Brain microvascular endothelial cell (primary cell): Measurements from ENCODE around the gene PRXL2C.

ENCODE experiments used
- DNase-seq: peaks from one replicate; pipeline ENCODE4 v3.0.0-alpha.2; 2020
- H3K27ac ChIP-seq: fragments of 250-450 bp; sonication (Bioruptor Pico); 2 replicates; pipeline ENCODE4 v1.5.1; 2020; ENCODE audit warnings: mild to moderate bottlenecking, moderate library complexity
- H3K27me3 ChIP-seq: fragments of 250-450 bp; sonication (Bioruptor Pico); replicated peaks from 2 replicates; pipeline ENCODE4 v1.5.1; 2020; ENCODE audit warnings: mild to moderate bottlenecking
- H3K36me3 ChIP-seq: fragments of 250-450 bp; sonication (Bioruptor Pico); replicated peaks from 2 replicates; pipeline ENCODE4 v1.5.1; 2020; ENCODE audit warnings: mild to moderate bottlenecking
- H3K4me3 ChIP-seq: 2 replicates; pipeline ENCODE4 v1.5.1; 2011; ENCODE audit warnings: low read depth, mild to moderate bottlenecking, control low read depth, low read length, moderate library complexity
- CTCF ChIP-seq: IDR thresholded peaks from 2 replicates; pipeline ENCODE4 v1.5.1; 2011; ENCODE audit warnings: low read depth, mild to moderate bottlenecking, moderate library complexity, low read length, control low read depth, inconsistent platforms; ENCODE audit errors: missing control alignments
- in situ Hi-C: cut with HindIII; loops from 2 replicates; pipeline ENCODE4 v1.10.0; 2017; ENCODE audit warnings: low sequenced_read_pairs, low pct_ligation_motif_present

Gene PRXL2C

GRCh38 chr9:96612105-96612965 lies 42.8 kb downstream of the PRXL2C start:
- H3K4me3 ChIP-seq, result no peak overlapping the region
- peak overlapping the region; percentile 52 for H3K27ac ChIP-seq
- no peaks in the 10 kb centered on the region for H3K36me3 ChIP-seq
- no peak for TF ChIP-seq CTCF
- H3K27me3 ChIP-seq, result no peaks in the 10 kb centered on the region
- DNase-seq, result peak; percentile 92
- in situ Hi-C loops, result no loop called here

- H3K27ac ChIP-seq, result peak overlapping the region; percentile 52
Measured at GRCh38 chr9:96611302-96611701, 43.8 kb downstream of the PRXL2C start.

GRCh38 chr9:96609732-96610131 lies 45.4 kb downstream of the PRXL2C start:
- no peak for DNase-seq
- no peak for TF ChIP-seq CTCF
- Histone ChIP-seq H3K27me3 (no peaks in the 10 kb centered on the region), H3K36me3 (no peaks in the 10 kb centered on the region), H3K4me3 (no peak overlapping the region), H3K27ac (no peak overlapping the region)
- in situ Hi-C loops, result no loop called here

More at GRCh38 chr9:96611302-96611701, 43.8 kb downstream of the PRXL2C start:
- Histone ChIP-seq H3K4me3 (no peak overlapping the region), H3K27me3 (no peaks in the 10 kb centered on the region), H3K36me3 (no peaks in the 10 kb centered on the region)
- no peak for DNase-seq
- in situ Hi-C loops, result no loop called here
- TF ChIP-seq CTCF, result no peak

- Histone ChIP-seq H3K27me3 (no peaks in the 10 kb centered on the region), H3K36me3 (no peaks in the 10 kb centered on the region), H3K4me3 (no peak overlapping the region), H3K27ac (no peak overlapping the region)
- in situ Hi-C loops, result no loop called here
- DNase-seq, result no peak
- TF ChIP-seq CTCF, result no peak
Measured at GRCh38 chr9:96607971-96608370, 47.1 kb downstream of the PRXL2C start.

GRCh38 chr9:96605328-96605727 lies 49.8 kb downstream of the PRXL2C start:
- in situ Hi-C loops, result no loop called here
- H3K27me3 ChIP-seq, result no peaks in the 10 kb centered on the region
- H3K4me3 ChIP-seq, result no peak overlapping the region
- no peak overlapping the region for H3K27ac ChIP-seq
- H3K36me3 ChIP-seq, result no peaks in the 10 kb centered on the region
- no peak for DNase-seq
- no peak for TF ChIP-seq CTCF

- Histone ChIP-seq H3K27me3 (no peaks in the 10 kb centered on the region), H3K27ac (no peak overlapping the region), H3K4me3 (no peak overlapping the region), H3K36me3 (no peaks in the 10 kb centered on the region)
- DNase-seq, result no peak
- TF ChIP-seq CTCF, result no peak
- in situ Hi-C loops, result no loop called here
Measured at GRCh38 chr9:96604004-96604319, 51.2 kb downstream of the PRXL2C start.
